ENCODE results near the gene BCAS3.

Gene BCAS3

GRCh38 chr17:61208301-61209105 lies 530.9 kb downstream of the BCAS3 start:
- DNase-seq: no peak

GRCh38 chr17:61209106-61209439 lies 531.4 kb downstream of the BCAS3 start:
- no peak for DNase-seq

- no peak for DNase-seq
Measured at GRCh38 chr17:61209525-61209924, 531.9 kb downstream of the BCAS3 start.

GRCh38 chr17:61211236-61211635 lies 533.6 kb downstream of the BCAS3 start:
- DNase-seq: no peak

GRCh38 chr17:61212655-61213054 lies 535.0 kb downstream of the BCAS3 start:
- DNase-seq: no peak

GRCh38 chr17:61214753-61215152 lies 537.1 kb downstream of the BCAS3 start:
- DNase-seq: no peak

GRCh38 chr17:61216066-61216465 lies 538.4 kb downstream of the BCAS3 start:
- DNase-seq: no peak

GRCh38 chr17:61217878-61218437 lies 540.3 kb downstream of the BCAS3 start:
- DNase-seq: no peak

GRCh38 chr17:61218438-61218837 lies 540.8 kb downstream of the BCAS3 start:
- DNase-seq: no peak

- DNase-seq: no peak
Measured at GRCh38 chr17:61219460-61219859, 541.8 kb downstream of the BCAS3 start.

- no peak for DNase-seq
Measured at GRCh38 chr17:61221181-61221580, 543.5 kb downstream of the BCAS3 start.

- DNase-seq: no peak
Measured at GRCh38 chr17:61221597-61222471, 544.2 kb downstream of the BCAS3 start.

- DNase-seq: no peak
Measured at GRCh38 chr17:61223725-61224124, 546.1 kb downstream of the BCAS3 start.

GRCh38 chr17:61225178-61225882 lies 547.7 kb downstream of the BCAS3 start:
- no peak for DNase-seq

GRCh38 chr17:61227866-61228265 lies 550.2 kb downstream of the BCAS3 start:
- no peak for DNase-seq

- no peak for DNase-seq
Measured at GRCh38 chr17:61230461-61230860, 552.8 kb downstream of the BCAS3 start.

GRCh38 chr17:61230972-61231820 lies 553.5 kb downstream of the BCAS3 start:
- no peak for DNase-seq

- DNase-seq: no peak
Measured at GRCh38 chr17:61232871-61233270, 555.2 kb downstream of the BCAS3 start.

GRCh38 chr17:61233991-61234750 lies 556.5 kb downstream of the BCAS3 start:
- DNase-seq: no peak

- DNase-seq: no peak
Measured at GRCh38 chr17:61235001-61235826, 557.6 kb downstream of the BCAS3 start.

- no peak for DNase-seq
Measured at GRCh38 chr17:61235827-61236197, 558.2 kb downstream of the BCAS3 start.

Data from activated CD8-positive, alpha-beta memory T cell treated with anti-CD3 and anti-CD28 coated beads, Interleukin-2, amount 50 U/mL, for 48 hours (primary cell).